NCI-H774 (cell line): ENCODE results near the gene NUP214.
"Not testable (repeated sequence)": the region's sequence is repeated elsewhere in the genome, so short reads cannot be mapped to it uniquely, and the experiment has no call there.

Source experiments
- DNase-seq: peaks from one replicate; lab custom pipeline; 2025; lab: John Stamatoyannopoulos, UW

NUP214 gene

DNA sequence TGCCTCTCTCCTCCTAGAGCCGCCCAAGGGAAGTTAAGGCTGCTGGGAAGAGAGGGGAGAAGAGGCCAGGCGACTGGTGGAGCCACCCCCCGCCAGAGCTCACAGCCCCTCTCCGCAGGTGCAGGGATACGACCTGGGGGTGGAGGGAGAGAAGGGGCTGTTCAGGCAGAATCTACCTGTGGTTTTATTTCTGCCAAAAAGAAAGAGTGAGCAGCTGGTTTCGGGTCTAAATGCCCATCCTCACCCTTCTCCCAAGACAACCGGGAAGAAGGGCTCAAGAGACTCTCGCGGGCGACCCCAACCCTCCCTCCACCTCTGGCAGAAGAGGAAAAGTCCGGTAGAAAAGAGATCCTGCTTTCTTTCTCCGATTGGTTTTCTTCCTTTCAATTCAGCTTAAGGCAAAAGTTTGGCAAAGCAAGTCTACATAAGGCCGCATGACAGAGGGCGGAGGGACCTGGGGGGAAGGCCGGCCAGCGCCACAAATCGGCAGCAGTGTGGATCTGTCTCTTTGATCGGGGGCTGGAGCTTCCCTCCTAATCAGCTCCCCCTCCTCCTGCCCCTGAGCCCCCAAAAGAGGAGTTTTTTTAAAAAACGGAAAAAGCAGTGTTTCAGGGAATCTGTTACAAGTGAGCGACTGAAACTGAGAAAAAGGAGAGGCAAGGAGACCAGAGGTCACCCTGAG is 134.7 kb downstream of the NUP214 start:
- no peak for DNase-seq

GRCh38 chr9:131260751-131261452 is 135.5 kb downstream of the NUP214 start:
- no peak for DNase-seq

- DNase-seq, result no peak
Measured at GRCh38 chr9:131262327-131263032, 137.1 kb downstream of the NUP214 start.

- not testable (repeated sequence) for DNase-seq
Measured at GRCh38 chr9:131263033-131263343, 137.6 kb downstream of the NUP214 start.

- no peak for DNase-seq
Measured at GRCh38 chr9:131263701-131264100, 138.3 kb downstream of the NUP214 start.

GRCh38 chr9:131264231-131264630 is 138.8 kb downstream of the NUP214 start:
- no peak for DNase-seq

DNA sequence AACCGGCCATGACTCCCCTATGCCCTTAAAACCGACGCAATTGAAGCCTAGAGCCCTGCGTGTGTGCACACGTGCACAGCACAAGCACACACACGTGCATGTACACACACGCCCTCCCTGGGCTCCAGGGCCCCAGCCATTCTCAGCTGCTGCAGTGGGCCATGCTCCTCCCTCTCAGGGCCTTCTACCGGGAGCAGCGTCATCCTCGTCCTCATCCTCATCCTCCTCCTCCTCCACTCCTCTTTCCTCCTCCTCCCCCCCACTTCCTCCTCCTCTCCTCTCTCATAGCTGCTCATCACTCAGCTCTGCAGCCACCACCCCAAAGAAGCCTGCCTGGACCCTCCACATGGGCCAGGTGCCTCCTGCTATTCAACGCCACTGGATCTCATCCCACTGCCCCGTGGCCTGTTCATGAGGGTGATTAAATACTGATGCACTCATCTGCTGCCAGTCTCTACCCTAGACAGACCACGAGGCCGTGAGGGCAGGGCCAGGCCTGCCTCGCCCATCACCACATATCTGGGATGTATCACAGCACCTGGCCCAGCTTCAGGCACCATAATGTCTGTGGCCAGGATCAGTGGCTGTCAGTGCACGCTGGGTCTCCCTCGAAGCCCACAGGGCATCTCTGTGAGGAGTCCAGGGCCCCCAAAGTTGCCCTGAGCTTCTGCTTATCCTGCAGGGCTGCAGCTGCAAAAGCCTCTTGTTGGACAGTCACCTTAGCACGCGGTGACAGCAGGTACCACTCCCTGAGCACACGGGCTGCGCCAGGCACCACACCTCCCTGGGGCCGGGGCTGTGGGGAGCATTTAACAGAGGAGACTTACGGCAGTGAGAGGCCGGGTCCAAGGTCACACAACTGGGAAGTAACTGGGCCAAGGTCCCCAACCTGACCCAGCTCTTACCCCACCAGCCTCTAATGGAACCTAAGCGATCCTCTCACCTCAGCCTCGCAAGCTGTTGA is 141.2 kb downstream of the NUP214 start:
- no peak for DNase-seq

GRCh38 chr9:131270171-131271015 is 145.0 kb downstream of the NUP214 start:
- no peak for DNase-seq

DNA sequence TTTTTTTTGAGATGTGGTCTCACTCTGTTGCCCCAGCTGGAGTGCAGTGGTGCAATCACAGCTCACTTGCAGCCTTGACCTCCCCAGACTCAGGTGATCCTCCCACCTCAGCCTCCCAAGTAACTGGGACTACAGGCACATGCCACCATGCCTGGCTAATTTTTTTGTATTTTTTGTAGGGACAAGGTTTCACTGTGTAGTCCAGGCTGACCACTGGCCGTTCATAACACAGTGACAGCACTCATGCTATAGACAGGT is 145.6 kb downstream of the NUP214 start:
- DNase-seq, result not testable (repeated sequence)

GRCh38 chr9:131271506-131271931 is 146.1 kb downstream of the NUP214 start:
- DNase-seq, result no peak

DNA sequence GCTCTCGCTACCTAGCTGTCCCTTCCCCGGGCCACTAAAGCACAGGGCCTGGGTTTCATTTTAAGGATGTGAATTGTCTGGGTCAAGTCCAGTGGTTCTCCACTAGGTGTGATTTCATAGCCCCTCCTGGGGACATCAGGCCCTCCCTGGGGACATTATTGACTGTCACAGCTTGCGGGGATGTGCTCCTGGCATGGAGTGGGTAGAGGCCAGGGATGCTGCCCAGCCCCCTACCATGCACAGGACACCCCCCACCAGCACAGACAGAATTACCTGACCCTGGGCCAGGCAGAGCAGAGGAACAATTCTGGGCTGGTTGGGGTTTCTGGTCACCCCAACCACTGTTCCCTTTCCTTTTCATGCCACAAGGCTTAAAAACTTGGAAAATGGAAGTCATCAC is 146.8 kb downstream of the NUP214 start:
- DNase-seq, result no peak

DNA sequence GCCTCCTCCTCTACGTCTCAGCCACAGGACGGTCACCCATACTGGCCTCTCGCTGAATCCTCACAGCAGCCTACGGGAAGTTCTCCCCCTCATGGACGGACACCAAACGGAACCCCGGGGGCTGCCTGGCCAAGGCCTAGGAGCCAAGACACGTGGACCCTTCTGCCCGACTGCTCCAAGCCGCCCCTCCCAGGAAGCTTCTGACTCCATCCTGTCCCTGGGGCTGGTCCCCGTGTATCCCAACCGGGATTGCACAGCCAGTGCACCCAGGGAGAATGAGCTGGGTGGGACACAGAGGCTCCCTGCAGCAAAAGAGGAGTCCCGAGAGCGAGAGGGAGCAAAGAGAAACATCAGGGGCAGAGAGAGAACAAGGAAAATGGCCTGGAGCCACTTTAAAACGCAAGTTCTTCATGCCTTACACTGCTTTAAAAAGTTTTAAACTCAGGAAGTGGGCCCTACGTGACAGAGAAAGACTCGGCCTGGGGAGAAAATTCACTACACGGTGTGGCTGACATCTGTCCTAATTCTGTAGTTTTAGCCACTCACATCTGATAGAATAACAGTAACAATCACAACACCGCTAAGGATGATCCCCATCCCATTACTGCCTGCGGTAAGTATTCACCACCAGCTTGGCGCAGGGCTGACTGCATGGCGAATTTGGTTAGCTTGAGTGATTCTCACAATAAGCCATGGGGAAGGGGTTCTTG is 147.9 kb downstream of the NUP214 start:
- DNase-seq, result no peak

DNA sequence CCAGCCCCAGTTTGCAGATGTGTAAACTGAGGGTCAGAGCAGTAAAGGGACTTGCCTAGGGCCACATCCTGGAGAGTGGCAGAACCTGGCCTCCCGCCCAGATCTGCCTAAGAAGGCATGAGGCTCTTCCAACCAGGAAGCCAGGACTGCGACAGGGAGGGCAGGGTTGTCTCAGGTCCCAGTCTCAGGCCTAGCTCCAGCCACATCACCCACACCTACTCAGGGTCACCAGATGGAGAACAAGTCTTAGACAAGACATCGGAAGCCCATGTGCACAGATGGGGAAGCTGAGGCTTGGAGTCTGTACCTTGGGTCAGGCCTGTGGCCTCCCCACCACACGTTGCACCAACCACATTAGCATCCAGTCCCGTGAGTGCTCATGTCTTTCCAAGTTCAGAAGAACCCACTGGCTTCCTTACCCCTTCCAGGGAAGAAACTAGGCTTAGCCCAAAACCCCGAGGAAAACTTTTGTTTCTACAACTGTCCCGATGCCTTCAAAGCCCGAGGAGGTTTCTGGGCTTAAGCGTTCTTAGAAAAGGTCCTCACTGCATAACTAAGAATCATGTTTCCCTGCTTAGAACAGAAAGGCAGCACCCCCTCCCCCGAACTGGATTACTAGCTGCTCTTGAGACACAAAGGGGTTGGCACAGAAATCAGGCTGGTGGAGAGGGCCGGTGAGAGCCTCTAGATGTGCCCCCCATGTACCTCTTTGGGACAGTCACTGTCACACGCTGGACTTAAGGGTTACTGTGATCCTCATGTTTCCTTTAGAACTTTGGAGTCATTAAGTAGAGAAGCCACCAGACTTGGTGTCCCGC is 148.7 kb downstream of the NUP214 start:
- DNase-seq, result no peak

DNA sequence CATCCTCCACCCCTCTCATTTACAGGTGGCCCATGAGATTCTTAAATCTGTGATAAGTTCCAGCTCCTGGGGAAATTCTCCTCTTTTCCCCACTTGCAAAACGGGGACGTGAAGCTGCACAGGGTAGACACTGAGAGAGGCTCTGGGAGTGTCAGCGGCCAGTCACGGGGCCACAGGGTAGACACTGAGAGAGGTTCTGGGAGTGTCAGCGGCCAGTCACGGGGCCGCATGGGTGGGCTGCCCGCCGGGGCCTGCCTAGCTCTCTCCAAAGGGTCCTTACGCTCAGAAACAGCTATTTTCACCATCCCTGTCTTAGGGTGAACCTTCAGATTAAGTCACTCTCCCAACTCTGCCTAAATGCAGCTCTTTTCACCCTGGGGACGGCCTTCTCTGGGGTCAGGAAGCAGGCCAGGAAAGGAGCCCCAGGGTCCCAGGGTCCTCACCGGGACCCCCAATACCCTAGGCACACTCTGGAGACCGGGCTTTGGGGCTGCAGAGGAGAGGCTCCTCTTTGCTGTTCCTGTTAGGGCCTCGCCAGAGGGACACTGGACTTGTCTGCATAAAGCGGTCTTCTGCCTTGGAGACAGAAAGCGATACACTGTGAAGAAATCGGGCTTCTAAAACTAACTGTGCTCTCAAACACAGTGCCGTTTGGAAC is 149.4 kb downstream of the NUP214 start:
- DNase-seq, result no peak

- no peak for DNase-seq
Measured at GRCh38 chr9:131275332-131276093, 150.1 kb downstream of the NUP214 start.

GRCh38 chr9:131276094-131276888 is 150.9 kb downstream of the NUP214 start, which contains the start of gene FAM78A:
TSS of gene FAM78A (minus strand) at chr9:131276510. CDS start at chr9:131276179, 331 bp downstream.
- DNase-seq, result no peak

DNA sequence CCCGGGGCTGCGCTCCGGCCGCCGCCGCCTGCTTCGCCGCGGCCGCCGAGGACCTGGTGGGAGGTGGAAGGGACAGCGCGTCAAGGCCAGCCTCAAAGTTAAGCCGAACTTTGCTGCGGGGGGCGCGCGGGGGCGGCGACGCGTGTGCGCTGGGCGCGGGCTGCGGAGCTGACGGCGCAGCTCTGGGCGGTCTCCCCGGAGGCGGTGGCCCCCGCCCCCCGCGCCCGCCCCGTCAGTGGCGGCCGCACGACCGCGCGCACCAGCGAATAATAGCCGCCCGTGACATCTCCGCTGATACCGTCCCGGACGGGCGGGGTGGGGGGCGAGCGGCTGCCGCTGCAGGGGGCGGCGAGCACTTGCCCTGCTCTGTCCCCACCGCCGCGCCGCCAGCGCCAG is 151.5 kb downstream of the NUP214 start:
- no peak for DNase-seq
